H9 (cell line): ENCODE data around the gene IER5L. TPM values are rescaled to one million over a fixed set of nuclear protein-coding genes. Genes with fewer than 3 reads are reported as not detected.
A peak's percentile ranks its signal among the peaks of the same experiment; 100 is the strongest.

Experiments
- DNase-seq: peaks from one replicate; pipeline ENCODE4 v3.0.0-alpha.2; 2017
- H2AFZ ChIP-seq: one replicate; pipeline ENCODE4 v1.6.1; 2013; ENCODE audit warnings: mild to moderate bottlenecking, low read length, control low read depth, moderate library complexity
- H2AK5ac ChIP-seq: 2 replicates; pipeline ENCODE4 v1.6.1; 2013; ENCODE audit warnings: low read length, control low read depth, mixed read lengths; ENCODE audit not compliant: insufficient read length
- H2BK120ac ChIP-seq: one replicate; pipeline ENCODE4 v1.6.1; 2013; ENCODE audit warnings: low read depth, mild to moderate bottlenecking, low read length, control low read depth, inconsistent platforms; ENCODE audit not compliant: poor library complexity, severe bottlenecking
- H2BK12ac ChIP-seq: 2 replicates; pipeline ENCODE4 v1.6.1; 2013; ENCODE audit warnings: low read length, control low read depth, mixed read lengths, low read depth; ENCODE audit not compliant: insufficient read length
- H2BK15ac ChIP-seq: 2 replicates; pipeline ENCODE4 v1.6.1; 2013; ENCODE audit warnings: low read depth, low read length, control low read depth
- H2BK20ac ChIP-seq: one replicate; pipeline ENCODE4 v1.6.1; 2013; ENCODE audit warnings: low read depth, mild to moderate bottlenecking, low read length, control low read depth, inconsistent platforms; ENCODE audit not compliant: poor library complexity, severe bottlenecking
- H2BK5ac ChIP-seq: 2 replicates; pipeline ENCODE4 v1.6.1; 2013; ENCODE audit warnings: low read length, control low read depth, mixed read lengths; ENCODE audit not compliant: insufficient read length
- H3K14ac ChIP-seq: 2 replicates; pipeline ENCODE4 v1.6.1; 2013; ENCODE audit warnings: low read length, control low read depth; ENCODE audit not compliant: insufficient read depth
- H3K18ac ChIP-seq: 2 replicates; pipeline ENCODE4 v1.6.1; 2013; ENCODE audit warnings: low read depth, mild to moderate bottlenecking, mixed read lengths, low read length, control low read depth; ENCODE audit not compliant: insufficient read length
- H3K23ac ChIP-seq: 2 replicates; pipeline ENCODE4 v1.6.1; 2013; ENCODE audit warnings: low read length, control low read depth, mixed read lengths, low read depth; ENCODE audit not compliant: insufficient read length
- H3K23me2 ChIP-seq: 2 replicates; pipeline ENCODE4 v1.6.1; 2013; ENCODE audit warnings: low read depth, mild to moderate bottlenecking, mixed read lengths, low read length, control low read depth; ENCODE audit not compliant: insufficient read length, poor library complexity, severe bottlenecking
- H3K27ac ChIP-seq: 2 replicates; pipeline ENCODE4 v1.5.1; 2013; ENCODE audit warnings: low read length, control low read depth, mixed read lengths, low read depth; ENCODE audit not compliant: insufficient read length
- H3K27me3 ChIP-seq: 2 replicates; pipeline ENCODE4 v1.6.1; 2013; ENCODE audit warnings: low read length, control low read depth, inconsistent platforms; ENCODE audit not compliant: insufficient read depth
- H3K4ac ChIP-seq: 2 replicates; pipeline ENCODE4 v1.6.1; 2013; ENCODE audit warnings: low read depth, mild to moderate bottlenecking, control low read depth, inconsistent platforms, low read length, moderate library complexity
- H3K4me1 ChIP-seq: 2 replicates; pipeline ENCODE4 v1.6.1; 2013; ENCODE audit warnings: low read length, control low read depth, inconsistent platforms; ENCODE audit not compliant: insufficient read depth
- H3K4me2 ChIP-seq: 2 replicates; pipeline ENCODE4 v1.6.1; 2013; ENCODE audit warnings: low read length, control low read depth, mixed read lengths; ENCODE audit not compliant: insufficient read length, insufficient read depth
- H3K56ac ChIP-seq: 2 replicates; pipeline ENCODE4 v1.6.1; 2013; ENCODE audit warnings: low read depth, mild to moderate bottlenecking, mixed read lengths, low read length, control low read depth; ENCODE audit not compliant: insufficient read length
- H3K79me1 ChIP-seq: 2 replicates; pipeline ENCODE4 v1.6.1; 2013; ENCODE audit warnings: low read depth, mild to moderate bottlenecking, moderate library complexity, low read length, control low read depth, inconsistent platforms; ENCODE audit not compliant: insufficient read depth, poor library complexity, severe bottlenecking
- H3K79me2 ChIP-seq: 2 replicates; pipeline ENCODE4 v1.6.1; 2013; ENCODE audit warnings: low read length, control low read depth, inconsistent platforms; ENCODE audit not compliant: insufficient read depth
- H3K9ac ChIP-seq: 2 replicates; pipeline ENCODE4 v1.6.1; 2013; ENCODE audit warnings: low read length, control low read depth, mixed read lengths; ENCODE audit not compliant: insufficient read length; ENCODE audit errors: extremely low read depth
- H3K9me3 ChIP-seq: one replicate; pipeline ENCODE4 v1.6.1; 2013; ENCODE audit warnings: low read depth, low read length, inconsistent platforms; ENCODE audit not compliant: control insufficient read depth
- H3T11ph ChIP-seq: one replicate; pipeline ENCODE4 v1.6.1; 2013; ENCODE audit warnings: mild to moderate bottlenecking, low read length, control low read depth, inconsistent platforms
- H4K20me1 ChIP-seq: one replicate; pipeline ENCODE4 v1.6.1; 2013; ENCODE audit not compliant: control insufficient read depth, insufficient read length, insufficient read depth
- H4K5ac ChIP-seq: 2 replicates; pipeline ENCODE4 v1.6.1; 2013; ENCODE audit warnings: low read depth, mild to moderate bottlenecking, mixed read lengths, low read length, control low read depth; ENCODE audit not compliant: insufficient read length
- H4K8ac ChIP-seq: replicated peaks from 2 replicates; pipeline ENCODE4 v1.6.1; 2013; ENCODE audit warnings: low read length, control low read depth, mixed read lengths, low read depth; ENCODE audit not compliant: insufficient read length
- H4K91ac ChIP-seq: 2 replicates; pipeline ENCODE4 v1.6.1; 2013; ENCODE audit warnings: low read depth, mild to moderate bottlenecking, moderate library complexity, mixed read lengths, low read length, control low read depth; ENCODE audit not compliant: insufficient read length
- H3K27ac Mint-ChIP-seq, 3 experiments: 2 replicates in 2 of 3; 3 replicates in 1 of 3; pipeline ENCODE4 v1.8.0; 2020 to 2021; ENCODE audit warnings: mixed read lengths in 3 of 3, mild to moderate bottlenecking in 1 of 3, moderate library complexity in 1 of 3
- H3K27me3 Mint-ChIP-seq: 2 replicates; pipeline ENCODE4 v1.8.0; 2021; ENCODE audit warnings: low read depth, mild to moderate bottlenecking, moderate library complexity, mixed read lengths
- H3K36me3 Mint-ChIP-seq, 3 experiments: 2 replicates in 2 of 3; 3 replicates in 1 of 3; pipeline ENCODE4 v1.8.0; 2020 to 2021; ENCODE audit warnings: low read depth in 3 of 3, mixed read lengths in 3 of 3; ENCODE audit not compliant: insufficient read depth in 1 of 3
- H3K4me1 Mint-ChIP-seq, 2 experiments: 2 replicates each; pipeline ENCODE4 v1.8.0; 2020; ENCODE audit warnings: mixed read lengths in 2 of 2
- H3K4me3 Mint-ChIP-seq, 2 experiments: 2 replicates in 1 of 2; 3 replicates in 1 of 2; pipeline ENCODE4 v1.8.0; 2020 to 2021; ENCODE audit warnings: mild to moderate bottlenecking in 2 of 2, mixed read lengths in 2 of 2, moderate library complexity in 1 of 2
- H3K9me3 Mint-ChIP-seq, 2 experiments: 2 replicates in 1 of 2; 3 replicates in 1 of 2; pipeline ENCODE4 v1.8.0; 2020; ENCODE audit warnings: mild to moderate bottlenecking in 2 of 2, mixed read lengths in 2 of 2, moderate library complexity in 1 of 2
- WGBS: extraction: QIAGEN DNeasy Blood & Tissue Kit; methylation state at CpG from one replicate; pipeline ENCODE4 v1.1.7; 2013; ENCODE audit warnings: missing lambda C conversion rate, low lambda C conversion rate, mixed read lengths; ENCODE audit not compliant: insufficient read length; ENCODE audit errors: extremely low coverage; 5-methylcytosine and 5-hydroxymethylcytosine counted together
- total RNA-seq: library from RNA; stranded (reverse); gene quantifications from 2 replicates; pipeline ENCODE4 v1.2.1, GENCODE V29; 2021
- TF ChIP-seq, protein P1 (sequence below): fragments of 200-600 bp; sonication (generic); conservative IDR thresholded peaks from 3 replicates; pipeline ENCODE4 v1.8.0; 2021; ENCODE audit warnings: antibody characterized with exemption, mild to moderate bottlenecking

The IER5L gene
- total RNA-seq, 1 experiment from 2014 or later: 1.0 TPM

DNA sequence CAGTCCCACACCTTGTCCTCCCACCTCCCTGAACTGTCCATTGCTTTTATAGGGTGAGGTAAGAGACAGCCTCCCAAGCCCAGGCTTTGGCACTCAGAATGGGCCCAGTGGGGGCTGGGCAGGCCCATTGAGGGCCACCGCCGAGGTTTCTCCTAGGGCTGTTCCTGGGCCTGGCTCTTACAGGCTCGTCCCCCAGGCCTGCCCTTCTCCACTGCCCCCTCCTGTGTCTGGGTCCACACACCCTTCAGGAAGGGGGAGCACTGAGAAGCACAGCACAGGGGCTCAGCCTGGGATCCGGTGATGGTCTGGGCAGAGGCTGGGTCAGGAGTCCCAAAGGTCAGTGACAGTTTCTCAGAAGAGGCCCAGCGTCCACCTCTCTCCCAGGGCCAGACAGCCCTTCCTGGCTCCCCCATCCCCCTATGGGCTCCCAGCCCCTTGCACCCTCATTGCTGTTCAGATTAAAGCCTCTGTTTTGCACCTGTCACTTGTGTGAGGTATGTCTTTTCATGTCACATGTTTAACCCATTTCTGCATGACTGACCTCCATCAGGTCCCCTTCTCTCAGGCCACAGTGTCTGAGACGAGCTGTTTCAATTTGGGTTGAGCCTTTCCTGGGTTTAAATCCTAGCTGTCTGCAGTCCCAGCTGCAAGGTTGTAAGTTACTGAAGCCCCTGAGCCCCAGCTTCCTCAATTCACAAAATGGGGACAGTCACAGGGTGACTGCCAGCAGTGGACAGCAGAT, 29.4 kb downstream of the IER5L start:
- H3K27ac Mint-ChIP-seq: peak overlapping the region in 1 of 3 experiments; percentile 74; a peak in 2 of 7 replicates

More for the DNA sequence above, 29.4 kb downstream of the IER5L start:
- Mint-ChIP-seq H3K27me3 (no peaks in the 10 kb centered on the region), H3K9me3 (no peaks in the 10 kb centered on the region), H3K4me1 (peaks cover 13 to 27% of the 10 kb centered on the region in 2 experiments), H3K36me3 (peaks cover 15 to 42% (median 33%) of the 10 kb centered on the region in 3 experiments; a peak in 6 of 7 replicates), H3K4me3 (no peak overlapping the region)
- Histone ChIP-seq H3K4me2 (no peak overlapping the region), H3K56ac (no peak overlapping the region), H3K9me3 (no peaks in the 10 kb centered on the region), H2BK12ac (no peak overlapping the region), H3K79me1 (no peaks in the 10 kb centered on the region), H2AFZ (no peak overlapping the region), H3K18ac (no peak overlapping the region), H2BK20ac (no peak overlapping the region), H2BK15ac (no peak overlapping the region), H2BK120ac (no peak overlapping the region), H4K20me1 (no peaks in the 10 kb centered on the region), H3K14ac (no peak overlapping the region), H3K27ac (no peak overlapping the region), H3K79me2 (no peaks in the 10 kb centered on the region), H4K8ac (no peak overlapping the region), H3K23me2 (no peaks in the 10 kb centered on the region), H3T11ph (no peak overlapping the region), H3K9ac (no peak overlapping the region), H4K91ac (no peak overlapping the region), H2BK5ac (no peak overlapping the region), H3K4me1 (peaks cover 7% of the 10 kb centered on the region; the same call in 1 of the 2 replicates), H3K27me3 (no peaks in the 10 kb centered on the region), H2AK5ac (no peak overlapping the region), H3K23ac (no peak overlapping the region), H4K5ac (no peak overlapping the region), H3K4ac (no peak overlapping the region)
- TF ChIP-seq, protein P1, sequence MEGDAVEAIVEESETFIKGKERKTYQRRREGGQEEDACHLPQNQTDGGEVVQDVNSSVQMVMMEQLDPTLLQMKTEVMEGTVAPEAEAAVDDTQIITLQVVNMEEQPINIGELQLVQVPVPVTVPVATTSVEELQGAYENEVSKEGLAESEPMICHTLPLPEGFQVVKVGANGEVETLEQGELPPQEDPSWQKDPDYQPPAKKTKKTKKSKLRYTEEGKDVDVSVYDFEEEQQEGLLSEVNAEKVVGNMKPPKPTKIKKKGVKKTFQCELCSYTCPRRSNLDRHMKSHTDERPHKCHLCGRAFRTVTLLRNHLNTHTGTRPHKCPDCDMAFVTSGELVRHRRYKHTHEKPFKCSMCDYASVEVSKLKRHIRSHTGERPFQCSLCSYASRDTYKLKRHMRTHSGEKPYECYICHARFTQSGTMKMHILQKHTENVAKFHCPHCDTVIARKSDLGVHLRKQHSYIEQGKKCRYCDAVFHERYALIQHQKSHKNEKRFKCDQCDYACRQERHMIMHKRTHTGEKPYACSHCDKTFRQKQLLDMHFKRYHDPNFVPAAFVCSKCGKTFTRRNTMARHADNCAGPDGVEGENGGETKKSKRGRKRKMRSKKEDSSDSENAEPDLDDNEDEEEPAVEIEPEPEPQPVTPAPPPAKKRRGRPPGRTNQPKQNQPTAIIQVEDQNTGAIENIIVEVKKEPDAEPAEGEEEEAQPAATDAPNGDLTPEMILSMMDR: no peak
- DNase-seq: no peak
- WGBS: no CpG with 5 or more reads among the region's 6 CpGs
